ENCODE data around the gene TNFRSF11A.

TNFRSF11A gene

DNA sequence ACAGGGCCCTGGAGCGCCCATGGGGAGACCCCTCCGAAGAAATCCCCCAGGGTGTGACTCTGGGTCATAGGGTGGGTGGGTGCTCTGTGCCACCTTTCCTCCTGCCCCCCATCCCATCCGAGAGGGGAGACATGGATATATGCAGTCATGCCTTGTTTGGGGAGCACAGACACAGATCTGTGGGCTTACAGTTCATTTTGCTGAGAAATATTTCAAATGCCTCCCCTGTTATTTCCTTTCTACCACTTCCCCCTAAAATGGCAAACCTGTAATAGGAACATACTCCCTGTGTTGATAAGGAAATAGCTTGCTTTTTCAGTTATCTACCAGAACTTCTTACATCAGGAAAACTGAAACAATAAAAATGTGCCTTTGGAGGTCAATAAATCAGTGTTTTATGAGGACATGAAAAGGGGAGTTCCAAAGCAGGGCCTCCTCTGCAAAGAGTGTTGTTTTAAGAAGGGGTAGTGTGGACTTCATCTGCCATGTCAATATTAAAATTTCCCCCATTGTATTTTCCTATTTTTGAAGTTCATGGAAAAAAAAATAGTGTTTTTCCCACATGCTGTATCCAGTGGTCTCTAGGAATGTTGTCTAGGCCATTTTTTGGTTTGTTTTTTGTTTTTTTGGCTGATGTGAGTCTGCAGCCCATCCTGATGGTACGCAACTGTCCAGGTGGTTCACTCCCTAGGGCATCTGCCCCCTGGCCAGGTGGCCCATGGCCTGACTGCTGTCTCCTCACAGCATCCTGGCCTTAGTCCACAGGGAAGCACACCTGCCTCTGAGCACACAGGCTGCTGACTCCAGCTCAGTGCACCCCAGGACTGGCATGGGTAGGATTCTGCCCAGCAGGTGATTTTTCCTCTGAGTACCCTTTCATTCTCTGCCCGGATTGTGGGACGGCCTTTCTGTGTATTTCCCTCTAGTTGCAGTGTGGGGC is 3.7 kb downstream of the TNFRSF11A start:
- in situ Hi-C loops (cut with HindIII; ENCODE audit: low sequenced_read_pairs) = no loop called here
- DNase-seq (ENCODE audit: low read depth, low spot score) = no peak
- TF ChIP-seq, protein P1, sequence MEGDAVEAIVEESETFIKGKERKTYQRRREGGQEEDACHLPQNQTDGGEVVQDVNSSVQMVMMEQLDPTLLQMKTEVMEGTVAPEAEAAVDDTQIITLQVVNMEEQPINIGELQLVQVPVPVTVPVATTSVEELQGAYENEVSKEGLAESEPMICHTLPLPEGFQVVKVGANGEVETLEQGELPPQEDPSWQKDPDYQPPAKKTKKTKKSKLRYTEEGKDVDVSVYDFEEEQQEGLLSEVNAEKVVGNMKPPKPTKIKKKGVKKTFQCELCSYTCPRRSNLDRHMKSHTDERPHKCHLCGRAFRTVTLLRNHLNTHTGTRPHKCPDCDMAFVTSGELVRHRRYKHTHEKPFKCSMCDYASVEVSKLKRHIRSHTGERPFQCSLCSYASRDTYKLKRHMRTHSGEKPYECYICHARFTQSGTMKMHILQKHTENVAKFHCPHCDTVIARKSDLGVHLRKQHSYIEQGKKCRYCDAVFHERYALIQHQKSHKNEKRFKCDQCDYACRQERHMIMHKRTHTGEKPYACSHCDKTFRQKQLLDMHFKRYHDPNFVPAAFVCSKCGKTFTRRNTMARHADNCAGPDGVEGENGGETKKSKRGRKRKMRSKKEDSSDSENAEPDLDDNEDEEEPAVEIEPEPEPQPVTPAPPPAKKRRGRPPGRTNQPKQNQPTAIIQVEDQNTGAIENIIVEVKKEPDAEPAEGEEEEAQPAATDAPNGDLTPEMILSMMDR (IDR thresholded peaks at IDR 0.05; ENCODE audit: low read depth, low read length) = no peak
- H3K4me3 ChIP-seq (ENCODE audit: low read depth, low read length) = no peak overlapping the region

DNA sequence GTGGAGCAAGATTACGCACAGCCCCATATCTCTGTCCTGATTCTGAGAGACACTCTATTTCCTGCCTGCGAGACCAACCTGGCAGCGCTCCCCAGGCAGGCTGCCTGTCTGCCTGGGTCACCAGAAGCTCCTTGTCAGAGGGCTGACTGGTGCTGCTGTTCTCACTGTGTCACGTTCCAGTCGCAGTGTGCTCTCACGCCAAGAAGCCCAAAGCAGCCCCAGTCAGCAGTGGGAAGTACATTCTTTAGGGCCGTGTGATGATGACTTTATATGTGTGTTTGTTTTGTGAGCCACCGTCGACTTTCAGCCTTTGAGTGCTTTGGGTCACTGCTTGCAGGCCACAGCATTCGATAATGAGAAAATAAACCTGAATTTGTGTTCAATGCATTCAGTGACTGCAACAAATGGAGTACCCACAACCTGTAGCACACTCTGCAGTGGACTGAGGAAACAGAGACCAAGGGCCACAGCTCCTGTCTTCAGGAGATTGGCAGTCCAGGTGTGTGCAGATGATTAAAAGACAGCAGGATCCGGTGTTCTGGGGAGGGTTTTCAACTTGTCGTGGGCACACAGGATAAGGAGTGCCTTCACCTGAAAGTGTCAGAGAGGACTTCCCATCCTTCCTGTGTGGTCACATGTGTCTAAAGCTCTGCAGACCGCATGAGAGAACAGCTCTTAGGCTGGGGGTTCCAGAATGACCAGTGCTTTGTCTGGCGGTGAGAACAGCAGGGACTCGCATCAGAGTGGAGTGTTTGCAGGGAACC is 4.8 kb downstream of the TNFRSF11A start:
- H3K4me3 ChIP-seq (ENCODE audit: low read depth, low read length) = no peak overlapping the region
- in situ Hi-C loops (cut with HindIII; ENCODE audit: low sequenced_read_pairs) = no loop called here
- peak; percentile 57 for DNase-seq (ENCODE audit: low read depth, low spot score)
- TF ChIP-seq, protein P1 (IDR thresholded peaks at IDR 0.05; ENCODE audit: low read depth, low read length) = no peak

DNA sequence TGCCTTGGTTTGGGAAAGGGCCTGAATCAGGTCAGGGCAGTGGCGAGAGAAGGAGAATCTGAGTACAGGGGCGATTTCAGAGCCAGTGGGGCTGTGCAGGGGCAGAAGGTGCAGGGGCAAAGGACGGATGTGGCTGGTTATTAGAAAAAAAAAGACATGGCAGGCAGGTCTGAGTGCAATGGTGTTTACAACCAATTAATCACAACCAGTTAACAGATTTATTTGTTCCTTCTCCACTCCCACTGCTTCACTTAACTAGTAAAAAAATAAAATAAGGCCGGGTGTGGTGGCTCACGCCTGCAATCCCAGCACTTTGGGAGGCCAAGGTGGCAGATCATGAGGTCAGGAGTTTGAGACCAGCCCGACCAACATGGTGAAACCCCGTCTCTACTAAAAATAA is 5.5 kb downstream of the TNFRSF11A start:
- TF ChIP-seq, protein P1 (IDR thresholded peaks at IDR 0.05; ENCODE audit: low read depth, low read length) = no peak
- DNase-seq (ENCODE audit: low read depth, low spot score) = no peak
- in situ Hi-C loops (cut with HindIII; ENCODE audit: low sequenced_read_pairs) = no loop called here
- no peak overlapping the region for H3K4me3 ChIP-seq (ENCODE audit: low read depth, low read length)

DNA sequence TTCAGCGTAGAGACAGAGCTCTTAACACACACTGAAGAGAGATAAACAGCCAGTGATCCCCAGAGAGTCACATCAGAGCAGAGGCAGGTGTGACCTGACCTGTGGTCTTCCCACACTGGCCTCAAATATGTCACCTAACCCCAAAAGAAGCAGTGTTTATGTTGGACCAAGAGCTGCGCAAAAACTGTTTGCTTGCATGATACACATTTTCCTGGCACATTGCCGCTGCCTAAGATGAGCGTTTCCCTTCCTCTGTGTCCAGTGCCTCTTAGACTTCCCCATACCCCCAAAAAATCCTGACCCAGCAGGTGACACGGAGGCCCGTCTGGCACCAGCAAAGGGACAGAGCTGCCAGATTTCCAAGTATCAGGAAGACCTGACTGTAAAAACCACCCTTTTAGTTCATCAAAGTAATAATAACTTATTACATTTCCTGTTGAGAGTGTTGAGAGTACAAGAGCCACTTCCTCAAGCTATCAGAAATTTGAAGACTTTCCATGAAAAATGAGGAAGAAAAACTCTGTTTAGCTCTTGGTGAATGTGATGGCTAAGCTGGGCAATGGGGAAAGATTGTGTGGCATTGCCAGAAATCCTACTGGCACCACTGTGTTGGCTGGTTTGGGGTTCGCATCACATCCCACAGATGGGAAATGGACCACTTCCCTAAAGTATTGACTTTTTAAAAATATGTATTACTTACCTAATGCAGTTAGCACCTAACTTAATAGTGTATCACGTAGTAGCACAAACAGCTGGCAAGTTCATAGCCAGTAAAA is 6.7 kb downstream of the TNFRSF11A start:
- TF ChIP-seq, protein P1 (IDR thresholded peaks at IDR 0.05; ENCODE audit: low read depth, low read length) = no peak
- no peak overlapping the region for H3K4me3 ChIP-seq (ENCODE audit: low read depth, low read length)
- in situ Hi-C loops (cut with HindIII; ENCODE audit: low sequenced_read_pairs) = no loop called here
- peak; percentile 49 for DNase-seq (ENCODE audit: low read depth, low spot score)

DNA sequence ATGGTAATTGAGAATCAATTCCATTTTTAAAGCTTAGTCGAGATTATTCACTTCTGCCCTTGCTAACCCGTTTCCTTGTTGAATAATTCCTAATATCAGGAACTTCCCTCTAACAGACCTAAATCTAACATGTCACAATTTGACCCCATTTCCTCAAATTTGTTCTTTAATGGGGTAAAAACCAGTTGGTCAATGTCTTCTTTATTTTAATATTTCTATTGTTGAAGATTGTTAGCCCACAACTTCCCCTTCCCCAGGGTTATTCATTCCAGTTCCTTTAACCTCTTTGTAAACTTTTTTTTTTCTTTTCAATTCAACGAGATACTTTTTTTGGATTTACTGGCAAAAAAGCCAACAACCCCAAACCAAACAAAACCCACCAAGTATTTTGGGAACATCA is 7.3 kb downstream of the TNFRSF11A start:
- in situ Hi-C loops (cut with HindIII; ENCODE audit: low sequenced_read_pairs) = no loop called here
- TF ChIP-seq, protein P1 (IDR thresholded peaks at IDR 0.05; ENCODE audit: low read depth, low read length) = no peak
- no peak for DNase-seq (ENCODE audit: low read depth, low spot score)
- H3K4me3 ChIP-seq (ENCODE audit: low read depth, low read length) = no peak overlapping the region
